ENCODE results near the gene ANKFY1. TPM values are rescaled to one million over a fixed set of nuclear protein-coding genes. Genes with fewer than 3 reads are reported as not detected.
"Not testable (repeated sequence)": the region's sequence is repeated elsewhere in the genome, so short reads cannot be mapped to it uniquely, and the experiment has no call there.

The ANKFY1 gene
- total RNA-seq, 2 experiments from 2014 or later: 39.8 to 40.7 TPM

- peaks cover 18% of the 10 kb centered on the region for H3K4me1 Mint-ChIP-seq
- no peaks in the 10 kb centered on the region for H3K9me3 Mint-ChIP-seq (ENCODE audit: low read depth)
- no peak overlapping the region for H3K4me3 Mint-ChIP-seq
- H3K27me3 Mint-ChIP-seq: no peaks in the 10 kb centered on the region
- intact Hi-C loops (cut with DNase I, micrococcal nuclease): no loop called here
- DNase-seq (no peak), ATAC-seq (no peak)
- H3K27ac Mint-ChIP-seq: no peak overlapping the region
- ChIA-PET POLR2A (no interaction called here), CTCF (interaction anchor here (0.6 to 1.6 kb wide), 3 partner anchors 9 to 452 kb away, joined by 3 to 4 read pairs (median 4); no protein-coding TSS in a partner anchor)
- H3K36me3 Mint-ChIP-seq (ENCODE audit: low read depth): peaks cover 37% of the 10 kb centered on the region
Measured at GRCh38 chr17:4209611-4210010, 54.2 kb downstream of the ANKFY1 start.

- DNase-seq (no peak), ATAC-seq (no peak)
- intact Hi-C loops (cut with DNase I, micrococcal nuclease): no loop called here
- Mint-ChIP-seq H3K27ac (no peak overlapping the region), H3K36me3 (ENCODE audit: low read depth) (peaks cover 42% of the 10 kb centered on the region), H3K27me3 (no peaks in the 10 kb centered on the region), H3K9me3 (ENCODE audit: low read depth) (no peaks in the 10 kb centered on the region), H3K4me1 (peaks cover 24% of the 10 kb centered on the region), H3K4me3 (no peak overlapping the region)
- CTCF ChIA-PET: interaction anchor here (1.1 kb wide), 1 partner anchor 8 kb away, joined by 3 read pairs; no protein-coding TSS in a partner anchor
- POLR2A ChIA-PET: no interaction called here
Measured at GRCh38 chr17:4208238-4208637, 55.5 kb downstream of the ANKFY1 start.

GRCh38 chr17:4206962-4207361 is 56.8 kb downstream of the ANKFY1 start:
- no peak for DNase-seq
- Mint-ChIP-seq H3K4me1 (peaks cover 24% of the 10 kb centered on the region), H3K9me3 (ENCODE audit: low read depth) (no peaks in the 10 kb centered on the region), H3K27ac (peak overlapping the region; percentile 27), H3K36me3 (ENCODE audit: low read depth) (peaks cover 42% of the 10 kb centered on the region), H3K4me3 (no peak overlapping the region), H3K27me3 (no peaks in the 10 kb centered on the region)
- no peak for ATAC-seq
- intact Hi-C loops (cut with DNase I, micrococcal nuclease): no loop called here
- CTCF ChIA-PET: interaction anchor here (1.1 kb wide), 1 partner anchor 9 kb away, joined by 3 read pairs; no protein-coding TSS in a partner anchor
- POLR2A ChIA-PET: no interaction called here

- H3K36me3 Mint-ChIP-seq (ENCODE audit: low read depth): peaks cover 40% of the 10 kb centered on the region
- CTCF ChIA-PET: interaction anchor here (0.6 kb wide), 1 partner anchor 207 kb away, joined by 3 read pairs; no protein-coding TSS in a partner anchor
Measured at GRCh38 chr17:4205917-4206316, 57.9 kb downstream of the ANKFY1 start.

GRCh38 chr17:4204710-4205173 is 59.0 kb downstream of the ANKFY1 start:
- H3K36me3 Mint-ChIP-seq (ENCODE audit: low read depth): peaks cover 40% of the 10 kb centered on the region
- no peak overlapping the region for H3K4me3 Mint-ChIP-seq
- peak overlapping the region; percentile 61 for H3K27ac Mint-ChIP-seq
- DNase-seq: no peak
- ChIA-PET CTCF (no interaction called here), POLR2A (no interaction called here)
- H3K4me1 Mint-ChIP-seq: peaks cover 24% of the 10 kb centered on the region
- H3K9me3 Mint-ChIP-seq (ENCODE audit: low read depth): no peaks in the 10 kb centered on the region
- intact Hi-C loops (cut with DNase I, micrococcal nuclease): no loop called here
- ATAC-seq: peak; percentile 60
- H3K27me3 Mint-ChIP-seq: no peaks in the 10 kb centered on the region

More at GRCh38 chr17:4205917-4206316, 57.9 kb downstream of the ANKFY1 start:
- DNase-seq (no peak), ATAC-seq (no peak)
- H3K27me3 Mint-ChIP-seq: no peaks in the 10 kb centered on the region
- no peaks in the 10 kb centered on the region for H3K9me3 Mint-ChIP-seq (ENCODE audit: low read depth)
- no peak overlapping the region for H3K27ac Mint-ChIP-seq
- POLR2A ChIA-PET: no interaction called here
- intact Hi-C loops (cut with DNase I, micrococcal nuclease): no loop called here
- no peak overlapping the region for H3K4me3 Mint-ChIP-seq
- H3K4me1 Mint-ChIP-seq: peaks cover 24% of the 10 kb centered on the region

- H3K4me3 Mint-ChIP-seq: no peak overlapping the region
- ATAC-seq: no peak
- H3K27me3 Mint-ChIP-seq: no peaks in the 10 kb centered on the region
- no peak for DNase-seq
- peaks cover 24% of the 10 kb centered on the region for H3K4me1 Mint-ChIP-seq
- peak overlapping the region; percentile 32 for H3K27ac Mint-ChIP-seq
- POLR2A ChIA-PET: no interaction called here
- CTCF ChIA-PET: interaction anchor here (0.6 kb wide), 1 partner anchor 217 kb away, joined by 3 read pairs; no protein-coding TSS in a partner anchor
- peaks cover 37% of the 10 kb centered on the region for H3K36me3 Mint-ChIP-seq (ENCODE audit: low read depth)
- no peaks in the 10 kb centered on the region for H3K9me3 Mint-ChIP-seq (ENCODE audit: low read depth)
- intact Hi-C loops (cut with DNase I, micrococcal nuclease): no loop called here
Measured at GRCh38 chr17:4204190-4204589, 59.6 kb downstream of the ANKFY1 start.

- H3K9me3 Mint-ChIP-seq (ENCODE audit: low read depth): no peaks in the 10 kb centered on the region
- H3K4me1 Mint-ChIP-seq: peaks cover 14% of the 10 kb centered on the region
- peaks cover 30% of the 10 kb centered on the region for H3K36me3 Mint-ChIP-seq (ENCODE audit: low read depth)
- DNase-seq (no peak), ATAC-seq (no peak)
- no peaks in the 10 kb centered on the region for H3K27me3 Mint-ChIP-seq
- no peak overlapping the region for H3K4me3 Mint-ChIP-seq
- ChIA-PET CTCF (interaction anchor here (0.6 to 3.5 kb wide), 10 partner anchors 12 to 299 kb away, joined by 3 to 25 read pairs (median 4); no protein-coding TSS in a partner anchor), POLR2A (no interaction called here)
- intact Hi-C loops (cut with DNase I, micrococcal nuclease): no loop called here
- no peak overlapping the region for H3K27ac Mint-ChIP-seq
Measured at GRCh38 chr17:4201226-4201625, 62.6 kb downstream of the ANKFY1 start.

- Mint-ChIP-seq H3K27ac (no peak overlapping the region), H3K4me3 (no peak overlapping the region), H3K9me3 (ENCODE audit: low read depth) (no peaks in the 10 kb centered on the region), H3K4me1 (peaks cover 19% of the 10 kb centered on the region), H3K27me3 (no peaks in the 10 kb centered on the region), H3K36me3 (ENCODE audit: low read depth) (peaks cover 32% of the 10 kb centered on the region)
- peak; percentile 60 for DNase-seq
- POLR2A ChIA-PET: interaction anchor here (0.6 to 0.7 kb wide), 3 partner anchors 106 to 1506 kb away, joined by 3 to 5 read pairs (median 4); no protein-coding TSS in a partner anchor
- ATAC-seq: peak; percentile 79
- CTCF ChIA-PET: interaction anchor here (0.6 to 3.5 kb wide), 25 partner anchors 10 to 859 kb away, joined by 3 to 25 read pairs (median 4); no protein-coding TSS in a partner anchor
- intact Hi-C loops (cut with DNase I, micrococcal nuclease): loop anchor here (1.0 kb wide), 1 partner anchor 213 kb away; no protein-coding TSS in a partner anchor
Measured at GRCh38 chr17:4199818-4200402, 63.9 kb downstream of the ANKFY1 start.

GRCh38 chr17:4198995-4199394 is 64.8 kb downstream of the ANKFY1 start:
- ChIA-PET CTCF (interaction anchor here (0.7 to 1.0 kb wide), 3 partner anchors 10 to 220 kb away, joined by 3 to 4 read pairs (median 3); no protein-coding TSS in a partner anchor), POLR2A (interaction anchor here (0.6 kb wide), 1 partner anchor 17 kb away, joined by 3 read pairs; no protein-coding TSS in a partner anchor)
- H3K4me1 Mint-ChIP-seq: peaks cover 10% of the 10 kb centered on the region
- H3K9me3 Mint-ChIP-seq (ENCODE audit: low read depth): no peaks in the 10 kb centered on the region
- DNase-seq (no peak), ATAC-seq (peak; percentile 51)
- intact Hi-C loops (cut with DNase I, micrococcal nuclease): loop anchor here in 1 of 2 experiments (1.0 kb wide), 1 partner anchor 214 kb away; no protein-coding TSS in a partner anchor
- no peak overlapping the region for H3K27ac Mint-ChIP-seq
- no peaks in the 10 kb centered on the region for H3K27me3 Mint-ChIP-seq
- peaks cover 34% of the 10 kb centered on the region for H3K36me3 Mint-ChIP-seq (ENCODE audit: low read depth)
- no peak overlapping the region for H3K4me3 Mint-ChIP-seq

- Mint-ChIP-seq H3K4me1 (peaks cover 10% of the 10 kb centered on the region), H3K9me3 (ENCODE audit: low read depth) (no peaks in the 10 kb centered on the region), H3K27ac (peak overlapping the region; percentile 42), H3K27me3 (no peaks in the 10 kb centered on the region), H3K36me3 (ENCODE audit: low read depth) (peaks cover 38% of the 10 kb centered on the region), H3K4me3 (no peak overlapping the region)
- intact Hi-C loops (cut with DNase I, micrococcal nuclease): no loop called here
- POLR2A ChIA-PET: no interaction called here
- CTCF ChIA-PET: interaction anchor here (1.8 kb wide), 1 partner anchor 10 kb away, joined by 5 read pairs; no protein-coding TSS in a partner anchor
- DNase-seq: no peak
- ATAC-seq: no peak
Measured at GRCh38 chr17:4195306-4195705, 68.5 kb downstream of the ANKFY1 start.

- DNase-seq (no peak), ATAC-seq (no peak)
- H3K4me3 Mint-ChIP-seq: no peak overlapping the region
- ChIA-PET POLR2A (no interaction called here), CTCF (interaction anchor here (0.6 kb wide), 1 partner anchor 279 kb away, joined by 3 read pairs; the partner anchor contains the start of gene P2RX1)
- H3K4me1 Mint-ChIP-seq: peaks cover 10% of the 10 kb centered on the region
- no peaks in the 10 kb centered on the region for H3K9me3 Mint-ChIP-seq (ENCODE audit: low read depth)
- H3K27me3 Mint-ChIP-seq: no peaks in the 10 kb centered on the region
- H3K27ac Mint-ChIP-seq: no peak overlapping the region
- H3K36me3 Mint-ChIP-seq (ENCODE audit: low read depth): peaks cover 38% of the 10 kb centered on the region
- intact Hi-C loops (cut with DNase I, micrococcal nuclease): no loop called here
Measured at GRCh38 chr17:4194796-4195195, 69.0 kb downstream of the ANKFY1 start.

- intact Hi-C loops (cut with DNase I, micrococcal nuclease); POLR2A ChIA-PET; H3K4me3 Mint-ChIP-seq; DNase-seq; ATAC-seq; H3K27ac Mint-ChIP-seq; H3K9me3 Mint-ChIP-seq (ENCODE audit: low read depth); H3K27me3 Mint-ChIP-seq: not testable (repeated sequence)
- Mint-ChIP-seq H3K36me3 (ENCODE audit: low read depth) (peaks cover 40% of the 10 kb centered on the region), H3K4me1 (peaks cover 14% of the 10 kb centered on the region)
- CTCF ChIA-PET: interaction anchor here (0.6 kb wide), 2 partner anchors 23 to 112 kb away, joined by 6 read pairs; no protein-coding TSS in a partner anchor
Measured at GRCh38 chr17:4190791-4191190, 73.0 kb downstream of the ANKFY1 start.

Measured in activated CD4-positive, alpha-beta T cell treated with anti-CD3 and anti-CD28 coated beads for 36 hours (primary cell).